ENCODE data around the gene NCR3LG1.
A peak's percentile ranks its signal among the peaks of the same experiment; 100 is the strongest.

NCR3LG1 gene

DNA sequence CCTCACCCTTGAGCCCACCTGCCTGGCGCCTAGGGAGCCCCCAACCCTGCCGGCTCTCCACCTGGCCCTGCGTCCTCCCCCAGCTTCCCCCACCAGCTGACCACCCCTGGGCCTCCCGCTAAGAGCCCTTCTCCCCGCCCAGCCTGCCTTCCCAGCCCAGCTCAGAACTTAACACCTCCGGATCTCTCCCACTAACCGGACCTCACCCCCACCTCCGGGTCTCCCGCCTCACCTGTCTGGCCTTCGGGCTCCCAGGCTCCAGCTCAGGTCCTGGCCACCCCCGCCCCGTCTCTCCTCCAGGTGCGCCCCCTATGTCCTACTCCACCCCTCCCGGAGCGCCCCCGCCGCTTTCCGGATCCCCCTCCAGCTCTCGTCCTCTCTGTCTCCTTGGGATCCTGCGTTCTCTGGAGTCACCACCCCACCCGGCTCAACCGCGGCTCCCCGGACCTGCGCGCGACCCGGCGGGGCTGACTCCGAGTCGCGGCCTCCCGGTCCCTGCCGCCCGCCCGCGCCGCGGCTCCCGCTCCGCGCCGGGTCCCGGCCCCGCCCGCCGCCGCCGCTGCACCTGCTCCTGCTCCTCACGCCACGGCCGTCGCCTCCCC, 37.1 kb downstream of the NCR3LG1 start, which contains the start of gene KCNJ11:
KCNJ11 (minus strand) TSS at position 51 of the 602 bp plus-strand sequence. CDS start 568 bp downstream, outside the sequence.
- H3K27me3 ChIP-seq (ENCODE audit: insufficient read depth, poor library complexity, severe bottlenecking) = peaks cover 2% of the 10 kb centered on the region
- TF ChIP-seq POLR2AphosphoS5 (IDR thresholded peaks at IDR 0.05; ENCODE audit: low read depth) (no peak), GABPA (IDR thresholded peaks at IDR 0.05; ENCODE audit: low read depth) (no peak), SPI1 (IDR thresholded peaks at IDR 0.05; ENCODE audit: borderline replicate concordance, low read depth) (no peak)
- TF ChIP-seq, protein P1, sequence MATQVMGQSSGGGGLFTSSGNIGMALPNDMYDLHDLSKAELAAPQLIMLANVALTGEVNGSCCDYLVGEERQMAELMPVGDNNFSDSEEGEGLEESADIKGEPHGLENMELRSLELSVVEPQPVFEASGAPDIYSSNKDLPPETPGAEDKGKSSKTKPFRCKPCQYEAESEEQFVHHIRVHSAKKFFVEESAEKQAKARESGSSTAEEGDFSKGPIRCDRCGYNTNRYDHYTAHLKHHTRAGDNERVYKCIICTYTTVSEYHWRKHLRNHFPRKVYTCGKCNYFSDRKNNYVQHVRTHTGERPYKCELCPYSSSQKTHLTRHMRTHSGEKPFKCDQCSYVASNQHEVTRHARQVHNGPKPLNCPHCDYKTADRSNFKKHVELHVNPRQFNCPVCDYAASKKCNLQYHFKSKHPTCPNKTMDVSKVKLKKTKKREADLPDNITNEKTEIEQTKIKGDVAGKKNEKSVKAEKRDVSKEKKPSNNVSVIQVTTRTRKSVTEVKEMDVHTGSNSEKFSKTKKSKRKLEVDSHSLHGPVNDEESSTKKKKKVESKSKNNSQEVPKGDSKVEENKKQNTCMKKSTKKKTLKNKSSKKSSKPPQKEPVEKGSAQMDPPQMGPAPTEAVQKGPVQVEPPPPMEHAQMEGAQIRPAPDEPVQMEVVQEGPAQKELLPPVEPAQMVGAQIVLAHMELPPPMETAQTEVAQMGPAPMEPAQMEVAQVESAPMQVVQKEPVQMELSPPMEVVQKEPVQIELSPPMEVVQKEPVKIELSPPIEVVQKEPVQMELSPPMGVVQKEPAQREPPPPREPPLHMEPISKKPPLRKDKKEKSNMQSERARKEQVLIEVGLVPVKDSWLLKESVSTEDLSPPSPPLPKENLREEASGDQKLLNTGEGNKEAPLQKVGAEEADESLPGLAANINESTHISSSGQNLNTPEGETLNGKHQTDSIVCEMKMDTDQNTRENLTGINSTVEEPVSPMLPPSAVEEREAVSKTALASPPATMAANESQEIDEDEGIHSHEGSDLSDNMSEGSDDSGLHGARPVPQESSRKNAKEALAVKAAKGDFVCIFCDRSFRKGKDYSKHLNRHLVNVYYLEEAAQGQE (IDR thresholded peaks at IDR 0.05; ENCODE audit: insufficient replicate concordance, low read depth) = no peak
- TF ChIP-seq, protein P2, sequence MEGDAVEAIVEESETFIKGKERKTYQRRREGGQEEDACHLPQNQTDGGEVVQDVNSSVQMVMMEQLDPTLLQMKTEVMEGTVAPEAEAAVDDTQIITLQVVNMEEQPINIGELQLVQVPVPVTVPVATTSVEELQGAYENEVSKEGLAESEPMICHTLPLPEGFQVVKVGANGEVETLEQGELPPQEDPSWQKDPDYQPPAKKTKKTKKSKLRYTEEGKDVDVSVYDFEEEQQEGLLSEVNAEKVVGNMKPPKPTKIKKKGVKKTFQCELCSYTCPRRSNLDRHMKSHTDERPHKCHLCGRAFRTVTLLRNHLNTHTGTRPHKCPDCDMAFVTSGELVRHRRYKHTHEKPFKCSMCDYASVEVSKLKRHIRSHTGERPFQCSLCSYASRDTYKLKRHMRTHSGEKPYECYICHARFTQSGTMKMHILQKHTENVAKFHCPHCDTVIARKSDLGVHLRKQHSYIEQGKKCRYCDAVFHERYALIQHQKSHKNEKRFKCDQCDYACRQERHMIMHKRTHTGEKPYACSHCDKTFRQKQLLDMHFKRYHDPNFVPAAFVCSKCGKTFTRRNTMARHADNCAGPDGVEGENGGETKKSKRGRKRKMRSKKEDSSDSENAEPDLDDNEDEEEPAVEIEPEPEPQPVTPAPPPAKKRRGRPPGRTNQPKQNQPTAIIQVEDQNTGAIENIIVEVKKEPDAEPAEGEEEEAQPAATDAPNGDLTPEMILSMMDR (IDR thresholded peaks at IDR 0.05; ENCODE audit: insufficient read depth, low read length) = no peak
- DNase-seq (ENCODE audit: low read depth in 1 of 2, low spot score in 1 of 2) = no peak
- H3K27ac ChIP-seq (replicated peaks) = no peak within 1 kb of the TSS
- H3K4me3 ChIP-seq (replicated peaks; ENCODE audit: insufficient read depth, low read length) = peak within 1 kb of the TSS; percentile 52

DNA sequence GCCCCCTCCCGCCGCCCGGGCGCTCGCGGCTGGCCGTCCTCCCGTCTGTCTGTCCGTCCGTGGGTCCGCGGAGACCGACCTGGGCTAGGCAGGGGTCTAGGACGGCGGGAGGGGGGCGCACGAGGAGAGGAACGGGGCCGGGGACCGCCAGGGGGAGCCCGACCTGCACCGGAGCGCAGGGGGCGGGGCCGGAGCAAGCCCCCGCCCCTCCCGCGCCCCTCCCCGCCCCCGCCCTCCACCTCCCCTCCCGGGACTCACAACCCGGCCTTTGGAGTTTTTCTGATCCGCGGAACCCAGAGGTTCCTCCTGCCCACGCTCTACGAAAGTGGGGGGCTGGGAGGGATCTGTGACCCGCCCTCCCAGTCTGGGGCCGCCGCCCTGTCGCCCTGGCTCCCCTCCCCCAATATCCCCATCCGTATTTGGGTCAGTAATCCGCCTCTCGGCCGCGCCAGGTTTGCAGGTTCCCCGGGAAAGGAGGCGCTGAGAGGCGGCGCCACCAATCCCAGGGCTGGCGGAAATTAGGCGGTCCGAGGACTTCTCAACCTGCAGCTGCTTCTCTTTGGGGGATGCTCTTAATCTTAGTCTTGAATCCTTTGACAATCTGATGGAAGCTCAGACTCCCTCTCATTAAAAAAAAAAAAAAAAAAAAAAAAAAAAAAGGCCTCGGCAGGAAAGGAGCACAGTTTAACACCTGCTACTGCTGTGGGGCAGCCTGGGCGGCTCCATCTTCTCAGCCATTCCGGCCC, 37.8 kb downstream of the NCR3LG1 start:
- H3K27ac ChIP-seq (replicated peaks) = no peak overlapping the region
- TF ChIP-seq, protein P2 (IDR thresholded peaks at IDR 0.05; ENCODE audit: insufficient read depth, low read length) = peak; percentile 23
- TF ChIP-seq, protein P1 (IDR thresholded peaks at IDR 0.05; ENCODE audit: insufficient replicate concordance, low read depth) = no peak
- DNase-seq (ENCODE audit: low read depth in 1 of 2, low spot score in 1 of 2) = peak; percentile 45 to 49

DNA sequence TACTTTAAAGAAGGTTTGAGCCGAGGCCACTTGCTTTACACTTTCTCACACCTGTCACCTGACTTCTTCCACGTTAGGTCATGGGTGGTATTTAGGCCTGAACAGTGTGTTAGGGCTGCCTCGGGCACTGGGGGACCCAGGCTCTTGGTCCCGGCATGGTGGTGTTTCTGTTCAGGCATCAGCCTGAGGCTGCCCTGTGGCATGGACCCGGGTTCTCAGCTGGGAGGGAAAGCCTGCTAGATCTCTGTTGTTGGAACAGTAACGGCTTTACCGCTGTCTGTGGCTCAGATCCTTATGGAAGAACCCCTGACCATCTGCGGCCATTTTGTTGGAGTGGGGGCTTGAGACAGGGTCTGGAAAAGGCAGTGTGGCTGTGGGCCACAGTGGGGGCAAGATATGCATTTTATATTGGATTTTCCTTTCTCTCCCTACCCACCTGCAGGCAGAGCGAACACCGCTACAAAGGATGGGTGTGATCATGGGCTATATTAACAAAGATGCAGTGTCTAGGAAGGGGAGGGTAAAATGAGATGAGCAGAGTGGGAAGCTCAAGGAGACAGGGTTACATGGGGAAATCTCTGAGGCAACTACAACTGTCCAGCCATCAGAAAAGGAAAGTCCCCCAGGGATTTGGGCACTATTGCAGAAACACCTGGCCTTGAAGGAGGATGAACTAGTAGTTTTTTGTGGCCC, 38.5 kb downstream of the NCR3LG1 start:
- Histone ChIP-seq H3K27ac (replicated peaks) (no peak overlapping the region), H3K4me3 (replicated peaks; ENCODE audit: insufficient read depth, low read length) (no peak overlapping the region), H3K27me3 (ENCODE audit: insufficient read depth, poor library complexity, severe bottlenecking) (peaks cover 2% of the 10 kb centered on the region)
- DNase-seq (ENCODE audit: low read depth in 1 of 2, low spot score in 1 of 2) = no peak
- TF ChIP-seq, protein P2 (IDR thresholded peaks at IDR 0.05; ENCODE audit: insufficient read depth, low read length) = no peak
- TF ChIP-seq SPI1 (IDR thresholded peaks at IDR 0.05; ENCODE audit: borderline replicate concordance, low read depth) (no peak), POLR2AphosphoS5 (IDR thresholded peaks at IDR 0.05; ENCODE audit: low read depth) (no peak), GABPA (IDR thresholded peaks at IDR 0.05; ENCODE audit: low read depth) (no peak)
- TF ChIP-seq, protein P1 (IDR thresholded peaks at IDR 0.05; ENCODE audit: insufficient replicate concordance, low read depth) = no peak

More for the DNA sequence above, 37.8 kb downstream of the NCR3LG1 start:
- Histone ChIP-seq H3K4me3 (replicated peaks; ENCODE audit: insufficient read depth, low read length) (peak overlapping the region; percentile 52), H3K27me3 (ENCODE audit: insufficient read depth, poor library complexity, severe bottlenecking) (peaks cover 2% of the 10 kb centered on the region)
